ENCODE data around the gene NSFL1C. TPM values are rescaled to one million over a fixed set of nuclear protein-coding genes. Genes with fewer than 3 reads are reported as not detected.
A peak's percentile ranks its signal among the peaks of the same experiment; 100 is the strongest.

The NSFL1C gene
- total RNA-seq, 3 donors from 2014 or later = 70.3 to 84.1 (median 80.0) TPM

DNA sequence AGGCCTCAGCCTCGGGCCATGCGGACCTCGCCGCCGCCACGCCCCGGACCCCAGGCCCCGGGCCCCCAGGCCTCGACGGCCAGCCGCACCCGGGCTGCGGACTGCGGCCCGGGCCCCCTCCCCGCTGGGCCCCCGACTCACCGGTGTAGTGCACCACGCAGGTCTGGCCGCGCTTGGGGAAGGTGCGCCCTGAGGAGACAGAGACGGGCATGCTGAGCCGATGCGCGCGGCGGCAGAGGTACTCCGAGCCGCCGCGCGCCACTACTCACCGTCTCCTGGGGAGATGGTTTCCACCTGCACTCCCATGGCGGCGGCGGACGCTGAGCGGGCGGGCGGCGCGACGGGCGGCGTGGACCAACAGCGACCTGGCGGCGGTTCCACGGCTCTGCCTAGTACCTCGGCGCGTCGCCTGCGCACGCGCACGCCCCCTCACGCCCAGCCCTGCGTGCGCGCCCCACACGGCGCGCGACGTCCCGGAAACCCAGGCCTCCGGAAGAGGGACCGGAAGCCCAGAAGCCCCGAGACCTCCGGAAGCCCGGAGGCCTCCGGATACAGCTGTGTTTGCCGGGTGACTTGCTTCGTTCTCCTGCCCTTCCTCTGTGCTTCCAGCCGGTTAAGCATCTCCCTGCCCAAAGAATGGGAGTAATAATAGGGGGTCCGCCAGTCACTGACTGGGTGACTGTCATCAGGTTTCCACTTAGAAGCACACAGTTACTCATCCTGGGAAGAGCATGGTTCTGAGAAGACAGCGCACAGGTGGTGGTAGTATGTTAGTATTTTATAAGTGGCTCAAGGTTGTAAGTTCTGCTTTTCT, 73.7 kb downstream of the NSFL1C start, which contains the start of gene FKBP1A:
Gene FKBP1A, minus strand, starts transcription at position 362 of the 814 bp plus-strand sequence. Its CDS starts 56 bp downstream, at position 306.
- intact Hi-C loops (cut with DNase I, micrococcal nuclease) = loop anchor here in 1 of 2 donors (5.0 kb wide), 2 partner anchors 66 to 81 kb away; partner anchors contain the start of gene SDCBP2
- peak; percentile 98 for ATAC-seq
- no peaks in the 10 kb centered on the region for H3K36me3 ChIP-seq (ENCODE audit: low read depth)
- TF ChIP-seq, protein P1, sequence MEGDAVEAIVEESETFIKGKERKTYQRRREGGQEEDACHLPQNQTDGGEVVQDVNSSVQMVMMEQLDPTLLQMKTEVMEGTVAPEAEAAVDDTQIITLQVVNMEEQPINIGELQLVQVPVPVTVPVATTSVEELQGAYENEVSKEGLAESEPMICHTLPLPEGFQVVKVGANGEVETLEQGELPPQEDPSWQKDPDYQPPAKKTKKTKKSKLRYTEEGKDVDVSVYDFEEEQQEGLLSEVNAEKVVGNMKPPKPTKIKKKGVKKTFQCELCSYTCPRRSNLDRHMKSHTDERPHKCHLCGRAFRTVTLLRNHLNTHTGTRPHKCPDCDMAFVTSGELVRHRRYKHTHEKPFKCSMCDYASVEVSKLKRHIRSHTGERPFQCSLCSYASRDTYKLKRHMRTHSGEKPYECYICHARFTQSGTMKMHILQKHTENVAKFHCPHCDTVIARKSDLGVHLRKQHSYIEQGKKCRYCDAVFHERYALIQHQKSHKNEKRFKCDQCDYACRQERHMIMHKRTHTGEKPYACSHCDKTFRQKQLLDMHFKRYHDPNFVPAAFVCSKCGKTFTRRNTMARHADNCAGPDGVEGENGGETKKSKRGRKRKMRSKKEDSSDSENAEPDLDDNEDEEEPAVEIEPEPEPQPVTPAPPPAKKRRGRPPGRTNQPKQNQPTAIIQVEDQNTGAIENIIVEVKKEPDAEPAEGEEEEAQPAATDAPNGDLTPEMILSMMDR (IDR thresholded peaks at IDR 0.05) = peak; percentile 13
- peak within 1 kb of the TSS; percentile 88 for H3K4me3 ChIP-seq
- no peaks in the 10 kb centered on the region for H3K9me3 ChIP-seq
- H3K4me1 ChIP-seq (ENCODE audit: low read depth) = peaks cover 37% of the 10 kb centered on the region
- DNase-seq = peak; percentile 93 to 96 (median 96)

DNA sequence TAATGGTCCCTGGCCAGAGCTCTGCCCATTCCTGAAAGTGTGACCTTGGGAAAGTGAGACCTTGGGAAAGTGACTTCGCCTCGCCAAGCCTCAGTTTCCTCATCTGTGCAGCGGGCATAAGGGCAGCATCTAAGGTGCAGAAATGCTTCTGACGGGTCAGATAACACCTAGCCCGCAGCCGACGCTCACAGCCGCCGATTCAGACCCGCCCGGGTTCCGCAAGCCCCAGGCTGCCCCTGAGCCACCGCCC, 74.3 kb downstream of the NSFL1C start:
- Histone ChIP-seq H3K36me3 (ENCODE audit: low read depth) (no peaks in the 10 kb centered on the region), H3K9me3 (no peaks in the 10 kb centered on the region), H3K4me1 (ENCODE audit: low read depth) (peaks cover 41% of the 10 kb centered on the region), H3K4me3 (peak overlapping the region; percentile 88)
- TF ChIP-seq, protein P1 (IDR thresholded peaks at IDR 0.05) = no peak
- DNase-seq = no peak
- ATAC-seq = peak; percentile 60
- intact Hi-C loops (cut with DNase I, micrococcal nuclease) = loop anchor here in 1 of 2 donors (5.0 kb wide), 2 partner anchors 65 to 80 kb away; partner anchors contain the start of gene SDCBP2

Other genes starting within 250 kb of the NSFL1C start
- gene RAD21L1, start 240.8 kb downstream of the NSFL1C start, total RNA-seq = not detected
- 10 to 100 TPM in 1 of 3 donors, 1 to 10 TPM in 2; 1.1 to 11.7 (median 2.2) TPM for gene SNPH, start 200.6 kb downstream of the NSFL1C start, total RNA-seq
- 100 to 1,000 TPM; 165 to 447 (median 320) TPM for gene SDCBP2, start 137.7 kb downstream of the NSFL1C start, total RNA-seq
- 100 to 1,000 TPM; 168 to 326 (median 300) TPM for gene FKBP1A, start 73.8 kb downstream of the NSFL1C start, total RNA-seq
- 1 to 10 TPM in 2 of 3 donors, under 1 TPM in 1; 0.87 to 5.4 (median 3.4) TPM for gene SIRPB2, start 24.6 kb upstream of the NSFL1C start, total RNA-seq
- not detected for gene SIRPD, start 90.9 kb upstream of the NSFL1C start, total RNA-seq
- gene SIRPB1, start 153.2 kb upstream of the NSFL1C start, total RNA-seq = 1 to 10 TPM in 2 of 3 donors, not detected in 1; 6.0 to 8.3 TPM
- 1 to 10 TPM; 1.1 to 1.7 (median 1.2) TPM for gene SIRPG, start 190.9 kb upstream of the NSFL1C start, total RNA-seq